Natural killer cell (primary cell): Measurements from ENCODE around the gene AGR3. TPM values are rescaled to one million over a fixed set of nuclear protein-coding genes. Genes with fewer than 3 reads are reported as not detected.

ENCODE experiments used
- ATAC-seq, 3 donors: fragments of 150-1000 bp in 2 of 3; fragments of 200-7000 bp in 1 of 3; cut with Tn5 transposase; 1 replicate in 1 of 3; 2 replicates in 2 of 3; pipeline ENCODE4 v1.10.0; 2021; ENCODE audit warnings: mild to moderate bottlenecking in 2 of 3, moderate library complexity in 2 of 3
- DNase-seq, 2 donors: peaks; one replicate each; pipeline versions ENCODE4 v3.0.0 to v3.0.0-alpha.2; 2013 to 2021; ENCODE audit warnings: mixed read lengths in 1 of 2
- H3K27ac ChIP-seq: one replicate; pipeline ENCODE4 v1.5.1; 2013; ENCODE audit warnings: mild to moderate bottlenecking, low read length
- H3K27me3 ChIP-seq: one replicate; pipeline ENCODE4 v1.6.1; 2013; ENCODE audit warnings: low read length; ENCODE audit not compliant: control insufficient read depth, insufficient read depth
- H3K36me3 ChIP-seq: one replicate; pipeline ENCODE4 v1.6.1; 2013; ENCODE audit warnings: low read length; ENCODE audit not compliant: control insufficient read depth, insufficient read depth
- H3K4me1 ChIP-seq: one replicate; pipeline ENCODE4 v1.6.1; 2013; ENCODE audit warnings: low read length; ENCODE audit not compliant: control insufficient read depth, insufficient read depth
- H3K4me3 ChIP-seq: one replicate; pipeline ENCODE4 v1.5.1; 2013; ENCODE audit warnings: low read length
- H3K9me3 ChIP-seq: one replicate; pipeline ENCODE4 v1.6.1; 2013; ENCODE audit warnings: low read length; ENCODE audit not compliant: control insufficient read depth, insufficient read depth
- H3K27ac Mint-ChIP-seq, 2 donors: one replicate each; pipeline ENCODE4 v1.8.0; 2022; ENCODE audit warnings: mild to moderate bottlenecking in 2 of 2, mixed read lengths in 2 of 2, moderate library complexity in 1 of 2
- H3K27me3 Mint-ChIP-seq, 2 donors: one replicate each; pipeline ENCODE4 v1.8.0; 2022; ENCODE audit warnings: low read depth in 2 of 2, mixed read lengths in 2 of 2
- H3K36me3 Mint-ChIP-seq: one replicate; pipeline ENCODE4 v1.8.0; 2022; ENCODE audit warnings: mixed read lengths
- H3K4me1 Mint-ChIP-seq, 2 donors: one replicate each; pipeline ENCODE4 v1.8.0; 2022; ENCODE audit warnings: mixed read lengths in 2 of 2
- H3K4me3 Mint-ChIP-seq: one replicate; pipeline ENCODE4 v1.8.0; 2022; ENCODE audit warnings: mild to moderate bottlenecking, moderate library complexity, mixed read lengths
- H3K9me3 Mint-ChIP-seq, 2 donors: one replicate each; pipeline ENCODE4 v1.8.0; 2022; ENCODE audit warnings: mixed read lengths in 2 of 2
- CTCF ChIP-seq: fragments of 200-600 bp; IDR thresholded peaks from one replicate; pipeline ENCODE4 v1.8.0; 2022; ENCODE audit warnings: antibody characterized with exemption
- WGBS: methylation state at CpG from one replicate; pipeline ENCODE4 v1.1.7; 2013; ENCODE audit warnings: missing lambda C conversion rate; ENCODE audit not compliant: insufficient coverage; 5-methylcytosine and 5-hydroxymethylcytosine counted together
- intact Hi-C: fragments of 100-400 bp; cut with micrococcal nuclease; formaldehyde crosslinking; loops from one replicate; pipeline ENCODE4 v1.14.2; 2022
- total RNA-seq, 4 donors: library from RNA; stranded (reverse); fragments of 120-200 nt in 1 of 4; gene quantifications; one replicate each; pipeline versions ENCODE4 v1.2.3 to v1.2.4, GENCODE V29; 2013 to 2022

Gene AGR3
- total RNA-seq, 3 donors from 2014 or later (not counting 1 experiment from before 2014, with no cell fraction given): not detected

GRCh38 chr7:16816824-16817223 is 65.0 kb downstream of the AGR3 start:
- Histone ChIP-seq H3K9me3 (no peaks in the 10 kb centered on the region), H3K36me3 (no peaks in the 10 kb centered on the region), H3K4me1 (peaks cover 4% of the 10 kb centered on the region), H3K27ac (no peak overlapping the region), H3K4me3 (no peak overlapping the region), H3K27me3 (no peaks in the 10 kb centered on the region)
- no peak for TF ChIP-seq CTCF
- intact Hi-C loops: no loop called here
- Mint-ChIP-seq H3K9me3 (no peaks in the 10 kb centered on the region), H3K27ac (no peak overlapping the region), H3K36me3 (no peaks in the 10 kb centered on the region), H3K4me3 (no peak overlapping the region), H3K27me3 (no peaks in the 10 kb centered on the region), H3K4me1 (no peaks in the 10 kb centered on the region)
- no peak for DNase-seq
- no peak for ATAC-seq
- WGBS: 29% methylated on average over 2 of the region's 2 CpGs

- H3K27me3 ChIP-seq: no peaks in the 10 kb centered on the region
- TF ChIP-seq CTCF: no peak
- Mint-ChIP-seq H3K36me3 (no peaks in the 10 kb centered on the region), H3K27ac (no peak overlapping the region), H3K4me3 (no peak overlapping the region), H3K27me3 (no peaks in the 10 kb centered on the region), H3K4me1 (no peaks in the 10 kb centered on the region), H3K9me3 (no peaks in the 10 kb centered on the region)
- H3K4me3 ChIP-seq: no peak overlapping the region
- intact Hi-C loops: no loop called here
- ATAC-seq (no peak), DNase-seq (no peak)
- H3K36me3 ChIP-seq: no peaks in the 10 kb centered on the region
- H3K4me1 ChIP-seq: peaks cover 4% of the 10 kb centered on the region
- H3K9me3 ChIP-seq: no peaks in the 10 kb centered on the region
- WGBS: 93% methylated on average over 2 of the region's 2 CpGs
- no peak overlapping the region for H3K27ac ChIP-seq
These were observed 66.8 kb downstream of the AGR3 start for GRCh38 chr7:16815001-16815400.

GRCh38 chr7:16813232-16813616 is 68.6 kb downstream of the AGR3 start:
- 61% methylated on average over 3 of the region's 3 CpGs for WGBS
- Histone ChIP-seq H3K4me3 (no peak overlapping the region), H3K9me3 (no peaks in the 10 kb centered on the region), H3K27me3 (no peaks in the 10 kb centered on the region), H3K4me1 (peaks cover 4% of the 10 kb centered on the region), H3K27ac (no peak overlapping the region), H3K36me3 (no peaks in the 10 kb centered on the region)
- ATAC-seq (no peak), DNase-seq (no peak)
- H3K27me3 Mint-ChIP-seq: no peaks in the 10 kb centered on the region
- no peak overlapping the region for H3K4me3 Mint-ChIP-seq
- H3K36me3 Mint-ChIP-seq: no peaks in the 10 kb centered on the region
- intact Hi-C loops: no loop called here
- TF ChIP-seq CTCF: no peak
- no peaks in the 10 kb centered on the region for H3K9me3 Mint-ChIP-seq
- H3K27ac Mint-ChIP-seq: no peak overlapping the region
- no peaks in the 10 kb centered on the region for H3K4me1 Mint-ChIP-seq

GRCh38 chr7:16812542-16813231 is 69.1 kb downstream of the AGR3 start:
- H3K27me3 Mint-ChIP-seq: peaks cover 0 to 3% of the 10 kb centered on the region in 2 donors
- ATAC-seq (no peak), DNase-seq (no peak)
- H3K4me3 Mint-ChIP-seq: no peak overlapping the region
- intact Hi-C loops: no loop called here
- 95% methylated on average over 1 of the region's 4 CpGs for WGBS
- H3K4me1 Mint-ChIP-seq: no peaks in the 10 kb centered on the region
- no peak overlapping the region for H3K27ac Mint-ChIP-seq
- Histone ChIP-seq H3K27me3 (no peaks in the 10 kb centered on the region), H3K9me3 (no peaks in the 10 kb centered on the region), H3K4me3 (no peak overlapping the region), H3K4me1 (peaks cover 4% of the 10 kb centered on the region), H3K27ac (no peak overlapping the region), H3K36me3 (no peaks in the 10 kb centered on the region)
- H3K36me3 Mint-ChIP-seq: no peaks in the 10 kb centered on the region
- no peaks in the 10 kb centered on the region for H3K9me3 Mint-ChIP-seq
- no peak for TF ChIP-seq CTCF
